ENCODE measurements around the gene CYS1. TPM values are rescaled to one million over a fixed set of nuclear protein-coding genes. Genes with fewer than 3 reads are reported as not detected.
"Not testable (repeated sequence)": the region's sequence is repeated elsewhere in the genome, so short reads cannot be mapped to it uniquely, and the experiment has no call there.

CYS1 gene
- total and polyA plus RNA-seq, 7 experiments from 2014 or later = 1.3 TPM; not detected in 6

- intact Hi-C loops (cut with micrococcal nuclease) = loop anchor here (1.0 to 10.0 kb wide), 20 partner anchors 39 to 1348 kb away; partner anchors contain the start of genes GRHL1 (in 2 of the 2), HPCAL1 (in 2 of the 2), ODC1 (in 2 of the 2) and TAF1B (in 2 of the 2)
- Histone ChIP-seq H3K9me3 (ENCODE audit: control insufficient read depth in 2 of 3, low read length in 3 of 3) (no peaks in the 10 kb centered on the region), H3K4me1 (ENCODE audit: control insufficient read depth in 2 of 2, insufficient read depth in 2 of 2, low read length in 2 of 2) (peaks cover 24 to 29% of the 10 kb centered on the region in 2 donors), H3K4me3 (ENCODE audit: low read length) (peak overlapping the region; percentile 94), H3K27ac (ENCODE audit: low read depth, low read length) (no peak overlapping the region), H3K36me3 (ENCODE audit: control insufficient read depth in 2 of 3, insufficient read depth in 3 of 3, low read length in 3 of 3) (no peaks in the 10 kb centered on the region), H3K27me3 (ENCODE audit: control insufficient read depth in 2 of 2, insufficient read depth in 2 of 2, low read length in 2 of 2) (peaks cover 0 to 7% of the 10 kb centered on the region in 2 donors)
- Mint-ChIP-seq H3K27ac (peak overlapping the region in 6 of 9 donors; percentile 86 to 99 (median 94)), H3K36me3 (peaks cover 0 to 20% (median 0%) of the 10 kb centered on the region in 5 donors), H3K4me3 (peak overlapping the region; percentile 81 to 99 (median 98)), H3K27me3 (peaks cover 0 to 16% (median 10%) of the 10 kb centered on the region in 5 donors), H3K9me3 (no peaks in the 10 kb centered on the region), H3K4me1 (peaks cover 16 to 50% (median 38%) of the 10 kb centered on the region in 7 donors)
- CTCF ChIA-PET = interaction anchor here (2.0 kb wide), 1 partner anchor 316 kb away, joined by 6 read pairs; no protein-coding TSS in a partner anchor
- DNase-seq = no peak
- POLR2A ChIA-PET = interaction anchor here (0.7 kb wide), 1 partner anchor 330 kb away, joined by 3 read pairs; no protein-coding TSS in a partner anchor
- no peak for ATAC-seq
These were observed 39.5 kb upstream of the CYS1 start for GRCh38 chr2:10119601-10120157.

GRCh38 chr2:10119027-10119325, 38.8 kb upstream of the CYS1 start:
- Mint-ChIP-seq H3K36me3 (peaks cover 0 to 15% (median 0%) of the 10 kb centered on the region in 5 donors), H3K27ac (peak overlapping the region in 2 of 9 donors; percentile 2 to 71), H3K4me1 (peaks cover 16 to 44% (median 33%) of the 10 kb centered on the region in 7 donors), H3K9me3 (no peaks in the 10 kb centered on the region), H3K27me3 (peaks cover 0 to 10% (median 9%) of the 10 kb centered on the region in 5 donors), H3K4me3 (peak overlapping the region in 3 of 10 donors; percentile 24 to 55 (median 44))
- peaks cover 24% of the 10 kb centered on the region in 2 donors for H3K4me1 ChIP-seq (ENCODE audit: control insufficient read depth in 2 of 2, insufficient read depth in 2 of 2, low read length in 2 of 2)
- CTCF ChIA-PET = interaction anchor here (0.7 to 2.0 kb wide), 2 partner anchors 313 to 317 kb away, joined by 3 to 6 read pairs; no protein-coding TSS in a partner anchor
- no peaks in the 10 kb centered on the region for H3K9me3 ChIP-seq (ENCODE audit: control insufficient read depth in 2 of 3, low read length in 3 of 3)
- no peak for DNase-seq
- H3K4me3 ChIP-seq (ENCODE audit: low read length) = no peak overlapping the region
- intact Hi-C loops (cut with micrococcal nuclease) = no loop called here
- POLR2A ChIA-PET = interaction anchor here (0.6 kb wide), 1 partner anchor 263 kb away, joined by 4 read pairs; no protein-coding TSS in a partner anchor
- H3K27me3 ChIP-seq (ENCODE audit: control insufficient read depth in 2 of 2, insufficient read depth in 2 of 2, low read length in 2 of 2) = peaks cover 0 to 7% of the 10 kb centered on the region in 2 donors
- no peak for ATAC-seq
- H3K36me3 ChIP-seq (ENCODE audit: control insufficient read depth in 2 of 3, insufficient read depth in 3 of 3, low read length in 3 of 3) = no peaks in the 10 kb centered on the region
- H3K27ac ChIP-seq (ENCODE audit: low read depth, low read length) = no peak overlapping the region

- Histone ChIP-seq H3K27ac (ENCODE audit: low read depth, low read length) (no peak overlapping the region), H3K4me3 (ENCODE audit: low read length) (no peak overlapping the region), H3K36me3 (ENCODE audit: control insufficient read depth in 2 of 3, insufficient read depth in 3 of 3, low read length in 3 of 3) (no peaks in the 10 kb centered on the region), H3K27me3 (ENCODE audit: control insufficient read depth in 2 of 2, insufficient read depth in 2 of 2, low read length in 2 of 2) (no peaks in the 10 kb centered on the region), H3K9me3 (ENCODE audit: control insufficient read depth in 2 of 3, low read length in 3 of 3) (peaks cover 0 to 9% (median 0%) of the 10 kb centered on the region in 3 experiments), H3K4me1 (ENCODE audit: control insufficient read depth in 2 of 2, insufficient read depth in 2 of 2, low read length in 2 of 2) (no peaks in the 10 kb centered on the region)
- ATAC-seq (no peak), DNase-seq (no peak)
- Mint-ChIP-seq H3K36me3 (peaks cover 6 to 12% (median 10%) of the 10 kb centered on the region in 5 donors), H3K9me3 (peaks cover 0 to 15% (median 6%) of the 10 kb centered on the region in 11 donors), H3K4me1 (peaks cover 0 to 5% (median 0%) of the 10 kb centered on the region in 7 donors), H3K27ac (no peak overlapping the region), H3K4me3 (no peak overlapping the region), H3K27me3 (peaks cover 0 to 9% (median 0%) of the 10 kb centered on the region in 5 donors)
- CTCF ChIA-PET = no interaction called here
- POLR2A ChIA-PET = no interaction called here
- intact Hi-C loops (cut with micrococcal nuclease) = no loop called here
These were observed 29.1 kb upstream of the CYS1 start for GRCh38 chr2:10109311-10109710.

GRCh38 chr2:10104906-10105305, 24.7 kb upstream of the CYS1 start:
- H3K9me3 Mint-ChIP-seq = peaks cover 0 to 15% (median 6%) of the 10 kb centered on the region in 11 donors
- H3K4me1 Mint-ChIP-seq; H3K4me1 ChIP-seq (ENCODE audit: control insufficient read depth in 2 of 2, insufficient read depth in 2 of 2, low read length in 2 of 2); intact Hi-C loops (cut with micrococcal nuclease); H3K4me3 ChIP-seq (ENCODE audit: low read length); H3K4me3 Mint-ChIP-seq; H3K9me3 ChIP-seq (ENCODE audit: control insufficient read depth in 2 of 3, low read length in 3 of 3); CTCF ChIA-PET; H3K27ac ChIP-seq (ENCODE audit: low read depth, low read length); H3K36me3 ChIP-seq (ENCODE audit: control insufficient read depth in 2 of 3, insufficient read depth in 3 of 3, low read length in 3 of 3); DNase-seq; ATAC-seq; H3K27ac Mint-ChIP-seq; POLR2A ChIA-PET; H3K27me3 ChIP-seq (ENCODE audit: control insufficient read depth in 2 of 2, insufficient read depth in 2 of 2, low read length in 2 of 2): not testable (repeated sequence)
- H3K36me3 Mint-ChIP-seq = peaks cover 6 to 12% (median 10%) of the 10 kb centered on the region in 5 donors
- H3K27me3 Mint-ChIP-seq = peaks cover 0 to 23% (median 0%) of the 10 kb centered on the region in 5 donors

- H3K9me3 ChIP-seq (ENCODE audit: control insufficient read depth in 2 of 3, low read length in 3 of 3) = peaks cover 0 to 9% (median 0%) of the 10 kb centered on the region in 3 experiments
- POLR2A ChIA-PET = no interaction called here
- no peak overlapping the region for H3K27ac Mint-ChIP-seq
- H3K4me3 Mint-ChIP-seq = no peak overlapping the region
- H3K4me1 ChIP-seq (ENCODE audit: control insufficient read depth in 2 of 2, insufficient read depth in 2 of 2, low read length in 2 of 2) = no peaks in the 10 kb centered on the region
- DNase-seq (no peak), ATAC-seq (no peak)
- no peak overlapping the region for H3K27ac ChIP-seq (ENCODE audit: low read depth, low read length)
- H3K4me3 ChIP-seq (ENCODE audit: low read length) = no peak overlapping the region
- CTCF ChIA-PET = interaction anchor here (0.8 kb wide), 1 partner anchor 169 kb away, joined by 4 read pairs; no protein-coding TSS in a partner anchor
- no peaks in the 10 kb centered on the region for H3K36me3 ChIP-seq (ENCODE audit: control insufficient read depth in 2 of 3, insufficient read depth in 3 of 3, low read length in 3 of 3)
- peaks cover 0 to 17% (median 2%) of the 10 kb centered on the region in 5 donors for H3K27me3 Mint-ChIP-seq
- peaks cover 6 to 12% (median 10%) of the 10 kb centered on the region in 5 donors for H3K36me3 Mint-ChIP-seq
- peaks cover 0 to 15% (median 6%) of the 10 kb centered on the region in 11 donors for H3K9me3 Mint-ChIP-seq
- no peaks in the 10 kb centered on the region for H3K27me3 ChIP-seq (ENCODE audit: control insufficient read depth in 2 of 2, insufficient read depth in 2 of 2, low read length in 2 of 2)
- H3K4me1 Mint-ChIP-seq = peaks cover 0 to 3% (median 0%) of the 10 kb centered on the region in 7 donors
- intact Hi-C loops (cut with micrococcal nuclease) = no loop called here
These were observed 23.0 kb upstream of the CYS1 start for GRCh38 chr2:10103179-10103578.

- no peak overlapping the region for H3K27ac ChIP-seq (ENCODE audit: low read depth, low read length)
- no peak overlapping the region for H3K4me3 Mint-ChIP-seq
- ATAC-seq (no peak), DNase-seq (no peak)
- no peaks in the 10 kb centered on the region for H3K27me3 ChIP-seq (ENCODE audit: control insufficient read depth in 2 of 2, insufficient read depth in 2 of 2, low read length in 2 of 2)
- no peaks in the 10 kb centered on the region for H3K4me1 ChIP-seq (ENCODE audit: control insufficient read depth in 2 of 2, insufficient read depth in 2 of 2, low read length in 2 of 2)
- intact Hi-C loops (cut with micrococcal nuclease) = no loop called here
- no peak overlapping the region for H3K4me3 ChIP-seq (ENCODE audit: low read length)
- CTCF ChIA-PET = no interaction called here
- H3K9me3 ChIP-seq (ENCODE audit: control insufficient read depth in 2 of 3, low read length in 3 of 3) = peaks cover 0 to 4% (median 0%) of the 10 kb centered on the region in 3 experiments
- H3K27me3 Mint-ChIP-seq = peaks cover 0 to 28% (median 7%) of the 10 kb centered on the region in 5 donors
- no peak overlapping the region for H3K27ac Mint-ChIP-seq
- POLR2A ChIA-PET = no interaction called here
- H3K9me3 Mint-ChIP-seq = peaks cover 0 to 8% (median 0%) of the 10 kb centered on the region in 11 donors
- no peaks in the 10 kb centered on the region for H3K36me3 ChIP-seq (ENCODE audit: control insufficient read depth in 2 of 3, insufficient read depth in 3 of 3, low read length in 3 of 3)
- peaks cover 0 to 6% (median 5%) of the 10 kb centered on the region in 5 donors for H3K36me3 Mint-ChIP-seq
- H3K4me1 Mint-ChIP-seq = peaks cover 0 to 11% (median 0%) of the 10 kb centered on the region in 7 donors
These were observed 21.3 kb upstream of the CYS1 start for GRCh38 chr2:10101491-10101890.

All from naive thymus-derived CD4-positive, alpha-beta T cell (primary cell).